IMR-90 (cell line): ENCODE data around the gene NXPH2.

Experiments used
- BHLHE40 ChIP-seq: fragments of 150-350 bp; IDR thresholded peaks from 2 replicates; pipeline ENCODE4 v1.6.1; 2016; ENCODE audit warnings: mild to moderate bottlenecking, low read depth, low read length
- CEBPB ChIP-seq: IDR thresholded peaks from 2 replicates; pipeline ENCODE4 v1.6.1; 2012; ENCODE audit warnings: low read depth, low read length, improper control_type of control experiment
- CHD1 ChIP-seq: IDR thresholded peaks from 2 replicates; pipeline ENCODE4 v1.6.1; 2012; ENCODE audit warnings: low read depth, low read length, improper control_type of control experiment
- FOS ChIP-seq: fragments of 150-350 bp; IDR thresholded peaks from 2 replicates; pipeline ENCODE4 v1.6.1; 2016; ENCODE audit warnings: low read depth, low read length
- MAFK ChIP-seq: IDR thresholded peaks from 2 replicates; pipeline ENCODE4 v1.6.1; 2012; ENCODE audit warnings: low read depth, low read length, improper control_type of control experiment
- MAZ ChIP-seq: IDR thresholded peaks from 2 replicates; pipeline ENCODE4 v1.6.1; 2012; ENCODE audit warnings: low read depth, mild to moderate bottlenecking, low read length, improper control_type of control experiment, moderate library complexity, borderline replicate concordance
- POLR2A ChIP-seq: IDR thresholded peaks from 2 replicates; pipeline ENCODE4 v1.6.1; 2012; ENCODE audit warnings: mild to moderate bottlenecking, low read depth, low read length
- RAD21 ChIP-seq: IDR thresholded peaks from 2 replicates; pipeline ENCODE4 v1.6.1; 2012; ENCODE audit warnings: low read length, improper control_type of control experiment
- RCOR1 ChIP-seq: IDR thresholded peaks from 2 replicates; pipeline ENCODE4 v1.6.1; 2012; ENCODE audit warnings: mild to moderate bottlenecking, low read length, improper control_type of control experiment; ENCODE audit not compliant: insufficient replicate concordance
- RFX5 ChIP-seq: IDR thresholded peaks from 2 replicates; pipeline ENCODE4 v1.8.0; 2012; ENCODE audit warnings: low read depth, mild to moderate bottlenecking, low read length, moderate library complexity
- SMC3 ChIP-seq: fragments of 150-350 bp; IDR thresholded peaks from 2 replicates; pipeline ENCODE4 v1.6.1; 2016; ENCODE audit warnings: low read depth, mild to moderate bottlenecking, antibody characterized with exemption, low read length, moderate library complexity
- TF ChIP-seq, protein P1 (sequence below): conservative IDR thresholded peaks from 2 replicates; pipeline ENCODE4 v1.5.1; 2012; ENCODE audit warnings: mild to moderate bottlenecking, low read depth, low read length, improper control_type of control experiment
- TF ChIP-seq, protein P2 (sequence below): fragments of 150-350 bp; IDR thresholded peaks from 2 replicates; pipeline ENCODE4 v1.6.1; 2016; ENCODE audit warnings: low read depth, mild to moderate bottlenecking, low read length, moderate library complexity, borderline replicate concordance
- TF ChIP-seq, protein P3 (sequence below): fragments of 150-350 bp; IDR thresholded peaks from 2 replicates; pipeline ENCODE4 v1.6.1; 2017; ENCODE audit warnings: mild to moderate bottlenecking, antibody characterized with exemption, low read length, low read depth

DNA sequence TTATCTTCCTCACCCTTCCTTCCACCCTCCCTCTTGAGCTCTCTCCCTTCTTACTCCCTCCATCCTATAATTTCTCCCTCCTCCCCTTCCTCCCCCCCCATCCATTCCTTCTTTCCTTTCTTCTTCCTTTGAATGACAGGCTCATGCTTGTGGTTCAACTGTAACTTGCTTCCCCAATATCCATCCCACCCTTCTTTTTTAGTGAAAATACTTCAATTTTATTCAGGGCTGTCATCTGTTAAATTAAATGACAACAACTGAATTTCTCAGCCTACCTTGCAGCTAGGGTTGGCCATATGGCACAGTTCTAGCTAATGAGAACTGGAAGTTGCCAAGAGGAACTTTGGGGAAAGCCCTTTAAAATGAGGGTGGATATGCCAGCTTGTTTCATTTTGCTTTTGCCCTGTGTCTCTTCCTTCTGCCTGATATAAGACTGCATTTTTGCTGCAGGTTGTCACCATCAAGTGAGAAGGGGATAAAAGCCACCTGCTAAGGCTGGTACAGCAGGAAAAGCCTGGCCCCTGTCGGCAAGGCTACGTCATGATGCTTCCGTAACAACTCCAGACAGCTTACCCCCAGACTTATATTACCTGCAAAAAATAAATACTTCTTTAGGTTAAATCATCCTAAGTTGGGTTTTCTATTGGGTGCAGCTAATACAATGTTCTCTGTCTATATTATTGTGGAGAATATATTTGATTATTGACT lies 121.8 kb downstream of the NXPH2 start:
- TF ChIP-seq BHLHE40 (no peak), SMC3 (no peak), POLR2A (no peak), FOS (no peak), RFX5 (no peak), RCOR1 (no peak), RAD21 (no peak), MAZ (no peak), CEBPB (no peak), MAFK (no peak), CHD1 (no peak)
- TF ChIP-seq, protein P1, sequence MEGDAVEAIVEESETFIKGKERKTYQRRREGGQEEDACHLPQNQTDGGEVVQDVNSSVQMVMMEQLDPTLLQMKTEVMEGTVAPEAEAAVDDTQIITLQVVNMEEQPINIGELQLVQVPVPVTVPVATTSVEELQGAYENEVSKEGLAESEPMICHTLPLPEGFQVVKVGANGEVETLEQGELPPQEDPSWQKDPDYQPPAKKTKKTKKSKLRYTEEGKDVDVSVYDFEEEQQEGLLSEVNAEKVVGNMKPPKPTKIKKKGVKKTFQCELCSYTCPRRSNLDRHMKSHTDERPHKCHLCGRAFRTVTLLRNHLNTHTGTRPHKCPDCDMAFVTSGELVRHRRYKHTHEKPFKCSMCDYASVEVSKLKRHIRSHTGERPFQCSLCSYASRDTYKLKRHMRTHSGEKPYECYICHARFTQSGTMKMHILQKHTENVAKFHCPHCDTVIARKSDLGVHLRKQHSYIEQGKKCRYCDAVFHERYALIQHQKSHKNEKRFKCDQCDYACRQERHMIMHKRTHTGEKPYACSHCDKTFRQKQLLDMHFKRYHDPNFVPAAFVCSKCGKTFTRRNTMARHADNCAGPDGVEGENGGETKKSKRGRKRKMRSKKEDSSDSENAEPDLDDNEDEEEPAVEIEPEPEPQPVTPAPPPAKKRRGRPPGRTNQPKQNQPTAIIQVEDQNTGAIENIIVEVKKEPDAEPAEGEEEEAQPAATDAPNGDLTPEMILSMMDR: no peak
- TF ChIP-seq, protein P2, sequence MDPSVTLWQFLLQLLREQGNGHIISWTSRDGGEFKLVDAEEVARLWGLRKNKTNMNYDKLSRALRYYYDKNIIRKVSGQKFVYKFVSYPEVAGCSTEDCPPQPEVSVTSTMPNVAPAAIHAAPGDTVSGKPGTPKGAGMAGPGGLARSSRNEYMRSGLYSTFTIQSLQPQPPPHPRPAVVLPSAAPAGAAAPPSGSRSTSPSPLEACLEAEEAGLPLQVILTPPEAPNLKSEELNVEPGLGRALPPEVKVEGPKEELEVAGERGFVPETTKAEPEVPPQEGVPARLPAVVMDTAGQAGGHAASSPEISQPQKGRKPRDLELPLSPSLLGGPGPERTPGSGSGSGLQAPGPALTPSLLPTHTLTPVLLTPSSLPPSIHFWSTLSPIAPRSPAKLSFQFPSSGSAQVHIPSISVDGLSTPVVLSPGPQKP: no peak
- TF ChIP-seq, protein P3, sequence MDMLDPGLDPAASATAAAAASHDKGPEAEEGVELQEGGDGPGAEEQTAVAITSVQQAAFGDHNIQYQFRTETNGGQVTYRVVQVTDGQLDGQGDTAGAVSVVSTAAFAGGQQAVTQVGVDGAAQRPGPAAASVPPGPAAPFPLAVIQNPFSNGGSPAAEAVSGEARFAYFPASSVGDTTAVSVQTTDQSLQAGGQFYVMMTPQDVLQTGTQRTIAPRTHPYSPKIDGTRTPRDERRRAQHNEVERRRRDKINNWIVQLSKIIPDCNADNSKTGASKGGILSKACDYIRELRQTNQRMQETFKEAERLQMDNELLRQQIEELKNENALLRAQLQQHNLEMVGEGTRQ: no peak
